GM21619 (cell line): Measurements from ENCODE around the gene TATDN2.
"Not testable (repeated sequence)": the region's sequence is repeated elsewhere in the genome, so short reads cannot be mapped to it uniquely, and the experiment has no call there.

Source experiments
- ATAC-seq: cut with Tn5 transposase; IDR thresholded peaks from one replicate; pipeline ENCODE4 v1.9.1; 2021; ENCODE audit not compliant: unreplicated experiment

The TATDN2 gene

GRCh38 chr3:10235551-10235950 lies 12.7 kb upstream of the TATDN2 start:
- no peak for ATAC-seq

- ATAC-seq, result no peak
These were observed 9.7 kb upstream of the TATDN2 start for GRCh38 chr3:10238345-10239183.

GRCh38 chr3:10240799-10241198 lies 7.5 kb upstream of the TATDN2 start:
- ATAC-seq, result no peak

- ATAC-seq, result no peak
These were observed 5.8 kb upstream of the TATDN2 start for GRCh38 chr3:10242182-10243065.

- ATAC-seq, result no peak
These were observed 4.2 kb upstream of the TATDN2 start for GRCh38 chr3:10244009-10244408.

- ATAC-seq, result no peak
These were observed 3.1 kb upstream of the TATDN2 start for GRCh38 chr3:10245081-10245712.

GRCh38 chr3:10247679-10248183 lies 528 bp upstream of the TATDN2 start:
- no peak for ATAC-seq

- no peak for ATAC-seq
These were observed 907 bp downstream of the TATDN2 start for GRCh38 chr3:10248984-10249748.

GRCh38 chr3:10249833-10250232 lies 1.6 kb downstream of the TATDN2 start:
- ATAC-seq, result no peak

- ATAC-seq, result no peak
These were observed 2.7 kb downstream of the TATDN2 start for GRCh38 chr3:10251006-10251405.

- no peak for ATAC-seq
These were observed 5.5 kb downstream of the TATDN2 start for GRCh38 chr3:10253731-10254130.

GRCh38 chr3:10255835-10256234 lies 7.6 kb downstream of the TATDN2 start:
- no peak for ATAC-seq

GRCh38 chr3:10259036-10259435 lies 10.8 kb downstream of the TATDN2 start:
- no peak for ATAC-seq

- no peak for ATAC-seq
These were observed 11.5 kb downstream of the TATDN2 start for GRCh38 chr3:10259798-10260197.

- ATAC-seq, result no peak
These were observed 12.0 kb downstream of the TATDN2 start for GRCh38 chr3:10260211-10260701.

GRCh38 chr3:10262027-10262426 lies 13.8 kb downstream of the TATDN2 start:
- ATAC-seq, result no peak

GRCh38 chr3:10263646-10264363 lies 15.5 kb downstream of the TATDN2 start:
- no peak for ATAC-seq

GRCh38 chr3:10265833-10266232 lies 17.6 kb downstream of the TATDN2 start:
- ATAC-seq, result no peak

- not testable (repeated sequence) for ATAC-seq
These were observed 18.7 kb downstream of the TATDN2 start for GRCh38 chr3:10266936-10267335.

- ATAC-seq, result no peak
These were observed 19.9 kb downstream of the TATDN2 start for GRCh38 chr3:10268116-10268515.
